Astrocyte (in vitro differentiated cells and primary cell): ENCODE results near the gene NAMPT. TPM values are rescaled to one million over a fixed set of nuclear protein-coding genes. Genes with fewer than 3 reads are reported as not detected.

ENCODE experiments used
- DNase-seq: peaks from one replicate; pipeline ENCODE4 v3.0.0-alpha.2; 2010; ENCODE audit warnings: low read depth
- FAIRE-seq: peaks from 2 replicates; lab custom pipeline; 2011; peaks lifted over from hg19 to GRCh38; lab: Jason Lieb, UNC
- H2AFZ ChIP-seq: 2 replicates; pipeline ENCODE4 v1.6.0; 2012; ENCODE audit warnings: low read depth, low read length, inconsistent platforms
- H3K27ac ChIP-seq: 2 replicates; pipeline ENCODE4 v1.5.1; 2011; ENCODE audit warnings: low read depth, low read length, inconsistent platforms
- H3K27me3 ChIP-seq: 2 replicates; pipeline ENCODE4 v1.6.0; 2011; ENCODE audit warnings: low read length, inconsistent platforms; ENCODE audit not compliant: insufficient read depth
- H3K36me3 ChIP-seq: 2 replicates; pipeline ENCODE4 v1.5.1; 2011; ENCODE audit warnings: low read length, inconsistent platforms; ENCODE audit not compliant: insufficient read depth
- H3K4me1 ChIP-seq: 2 replicates; pipeline ENCODE4 v1.5.1; 2011; ENCODE audit warnings: low read length, inconsistent platforms; ENCODE audit not compliant: insufficient read depth
- H3K4me2 ChIP-seq: 2 replicates; pipeline ENCODE4 v1.6.0; 2012; ENCODE audit warnings: low read length, inconsistent platforms
- H3K4me3 ChIP-seq: 2 replicates; pipeline ENCODE4 v1.5.1; 2011; ENCODE audit warnings: low read depth, mild to moderate bottlenecking, low read length, inconsistent platforms; ENCODE audit not compliant: insufficient read depth
- H3K79me2 ChIP-seq: 2 replicates; pipeline ENCODE4 v1.6.0; 2012; ENCODE audit warnings: mild to moderate bottlenecking, low read length, inconsistent platforms; ENCODE audit not compliant: insufficient read depth
- H3K9ac ChIP-seq: 2 replicates; pipeline ENCODE4 v1.6.0; 2012; ENCODE audit warnings: mild to moderate bottlenecking, low read length, inconsistent platforms
- H3K9me3 ChIP-seq: 2 replicates; pipeline ENCODE4 v1.5.1; 2012; ENCODE audit warnings: low read depth, mild to moderate bottlenecking, low read length, inconsistent platforms; ENCODE audit not compliant: insufficient read depth
- H4K20me1 ChIP-seq: 2 replicates; pipeline ENCODE4 v1.6.0; 2012; ENCODE audit warnings: low read length, inconsistent platforms; ENCODE audit not compliant: insufficient read depth
- H3K27ac Mint-ChIP-seq: one replicate; pipeline ENCODE4 v1.8.0; 2021; ENCODE audit warnings: mild to moderate bottlenecking, mixed read lengths; ENCODE audit not compliant: unreplicated experiment
- H3K27me3 Mint-ChIP-seq: one replicate; pipeline ENCODE4 v1.8.0; 2021; ENCODE audit warnings: low read depth, mixed read lengths; ENCODE audit not compliant: unreplicated experiment
- H3K36me3 Mint-ChIP-seq: one replicate; pipeline ENCODE4 v1.8.0; 2021; ENCODE audit warnings: low read depth, mixed read lengths; ENCODE audit not compliant: unreplicated experiment
- H3K4me1 Mint-ChIP-seq: one replicate; pipeline ENCODE4 v1.8.0; 2021; ENCODE audit warnings: low read depth, mixed read lengths; ENCODE audit not compliant: unreplicated experiment
- H3K4me3 Mint-ChIP-seq: one replicate; pipeline ENCODE4 v1.8.0; 2021; ENCODE audit warnings: mild to moderate bottlenecking, moderate library complexity, mixed read lengths; ENCODE audit not compliant: unreplicated experiment
- H3K9me3 Mint-ChIP-seq: one replicate; pipeline ENCODE4 v1.8.0; 2021; ENCODE audit warnings: mild to moderate bottlenecking, mixed read lengths; ENCODE audit not compliant: unreplicated experiment
- CTCF ChIP-seq: IDR thresholded peaks from 2 replicates; pipeline ENCODE4 v1.5.1; 2011; ENCODE audit warnings: low read depth, mild to moderate bottlenecking, inconsistent platforms, low read length, moderate library complexity; ENCODE audit not compliant: insufficient read depth
- EZH2 ChIP-seq: IDR thresholded peaks from 2 replicates; pipeline ENCODE4 v1.6.1; 2012; ENCODE audit warnings: mild to moderate bottlenecking, low read length, inconsistent platforms; ENCODE audit not compliant: insufficient read depth
- total RNA-seq: library from RNA; stranded (reverse); gene quantifications from 2 replicates; pipeline ENCODE4 v1.2.1, GENCODE V29; 2021

The NAMPT gene
- total RNA-seq, 1 donor from 2014 or later: 52.1 TPM

GRCh38 chr7:106318482-106318881, 33.7 kb upstream of the NAMPT start:
- no peaks in the 10 kb centered on the region for H3K79me2 ChIP-seq
- Mint-ChIP-seq H3K4me3 (no peak overlapping the region), H3K9me3 (peaks cover 10% of the 10 kb centered on the region), H3K36me3 (no peaks in the 10 kb centered on the region), H3K27me3 (peaks cover 5% of the 10 kb centered on the region), H3K27ac (no peak overlapping the region), H3K4me1 (peaks cover 8% of the 10 kb centered on the region)
- DNase-seq (no peak), FAIRE-seq (no peak)
- peaks cover 2% of the 10 kb centered on the region for H3K4me1 ChIP-seq
- H3K4me3 ChIP-seq: no peak overlapping the region
- H3K27me3 ChIP-seq: no peaks in the 10 kb centered on the region
- H3K9ac ChIP-seq: no peak overlapping the region
- no peak overlapping the region for H3K4me2 ChIP-seq
- no peak overlapping the region for H3K27ac ChIP-seq
- no peaks in the 10 kb centered on the region for H3K9me3 ChIP-seq
- no peak overlapping the region for H2AFZ ChIP-seq
- no peaks in the 10 kb centered on the region for H4K20me1 ChIP-seq
- H3K36me3 ChIP-seq: no peaks in the 10 kb centered on the region
- TF ChIP-seq CTCF (no peak), EZH2 (no peak)

GRCh38 chr7:106317971-106318370, 33.2 kb upstream of the NAMPT start:
- no peak for TF ChIP-seq CTCF
- no peak for TF ChIP-seq EZH2
- no peak overlapping the region for H3K4me3 Mint-ChIP-seq
- Histone ChIP-seq H3K9me3 (no peaks in the 10 kb centered on the region), H3K27me3 (no peaks in the 10 kb centered on the region), H3K9ac (no peak overlapping the region), H3K4me3 (no peak overlapping the region), H2AFZ (peak overlapping the region; percentile 13), H3K27ac (no peak overlapping the region), H3K79me2 (no peaks in the 10 kb centered on the region), H3K36me3 (no peaks in the 10 kb centered on the region), H3K4me1 (peaks cover 7% of the 10 kb centered on the region), H3K4me2 (no peak overlapping the region), H4K20me1 (no peaks in the 10 kb centered on the region)
- H3K27ac Mint-ChIP-seq: no peak overlapping the region
- DNase-seq: peak; percentile 63
- no peak for FAIRE-seq
- H3K9me3 Mint-ChIP-seq: peaks cover 10% of the 10 kb centered on the region
- H3K4me1 Mint-ChIP-seq: peaks cover 13% of the 10 kb centered on the region
- peaks cover 5% of the 10 kb centered on the region for H3K27me3 Mint-ChIP-seq
- no peaks in the 10 kb centered on the region for H3K36me3 Mint-ChIP-seq

- Histone ChIP-seq H3K27me3 (no peaks in the 10 kb centered on the region), H3K4me2 (no peak overlapping the region), H3K9me3 (no peaks in the 10 kb centered on the region), H3K79me2 (no peaks in the 10 kb centered on the region), H2AFZ (no peak overlapping the region), H3K4me1 (peaks cover 8% of the 10 kb centered on the region), H3K9ac (no peak overlapping the region), H3K27ac (no peak overlapping the region), H3K4me3 (no peak overlapping the region), H4K20me1 (no peaks in the 10 kb centered on the region), H3K36me3 (no peaks in the 10 kb centered on the region)
- TF ChIP-seq EZH2 (no peak), CTCF (no peak)
- H3K27ac Mint-ChIP-seq: no peak overlapping the region
- FAIRE-seq (no peak), DNase-seq (no peak)
- H3K27me3 Mint-ChIP-seq: peaks cover 4% of the 10 kb centered on the region
- no peak overlapping the region for H3K4me3 Mint-ChIP-seq
- H3K4me1 Mint-ChIP-seq: peaks cover 13% of the 10 kb centered on the region
- peaks cover 7% of the 10 kb centered on the region for H3K9me3 Mint-ChIP-seq
- no peaks in the 10 kb centered on the region for H3K36me3 Mint-ChIP-seq
Measured at GRCh38 chr7:106316947-106317346, 32.2 kb upstream of the NAMPT start.
